Liver (tissue), 3 donors: ENCODE data around the gene RAB11FIP3.

ENCODE experiments used
- EGR1 ChIP-seq, 2 donors: IDR thresholded peaks; 2 replicates each; pipeline ENCODE4 v1.6.1; 2016 to 2018; ENCODE audit warnings: antibody characterized with exemption in 2 of 2, low read depth in 2 of 2
- FOXA1 ChIP-seq: IDR thresholded peaks from 2 replicates; pipeline ENCODE4 v1.6.1; 2016; ENCODE audit warnings: antibody characterized with exemption
- GABPA ChIP-seq, 2 donors: IDR thresholded peaks in 1 of 2; conservative IDR thresholded peaks in 1 of 2; 2 replicates each; pipeline ENCODE4 v1.6.1; 2016; ENCODE audit warnings: antibody characterized with exemption in 2 of 2, mild to moderate bottlenecking in 1 of 2, moderate library complexity in 1 of 2
- HNF4G ChIP-seq: IDR thresholded peaks from 2 replicates; pipeline ENCODE4 v1.6.1; 2016; ENCODE audit warnings: antibody characterized with exemption
- JUND ChIP-seq, 2 donors: IDR thresholded peaks; 2 replicates each; pipeline ENCODE4 v1.6.1; 2016; ENCODE audit warnings: antibody characterized with exemption in 2 of 2
- RAD21 ChIP-seq, 2 donors: IDR thresholded peaks; 2 replicates each; pipeline ENCODE4 v1.6.1; 2016; ENCODE audit warnings: antibody characterized with exemption in 2 of 2, mild to moderate bottlenecking in 2 of 2
- RXRA ChIP-seq, 2 donors: IDR thresholded peaks; 2 replicates each; pipeline ENCODE4 v1.6.1; 2017 to 2018; ENCODE audit warnings: antibody characterized with exemption in 2 of 2, mild to moderate bottlenecking in 1 of 2
- SP1 ChIP-seq: IDR thresholded peaks from 2 replicates; pipeline ENCODE4 v1.6.1; 2018; ENCODE audit warnings: antibody characterized with exemption, mild to moderate bottlenecking
- TAF1 ChIP-seq: conservative IDR thresholded peaks from 2 replicates; pipeline ENCODE4 v1.6.1; 2016; ENCODE audit warnings: antibody characterized with exemption, mild to moderate bottlenecking
- TF ChIP-seq, protein P1 (sequence below): IDR thresholded peaks from 2 replicates; pipeline ENCODE4 v1.6.1; 2016; ENCODE audit warnings: antibody characterized with exemption, mild to moderate bottlenecking
- TF ChIP-seq, protein P2 (sequence below): fragments of 150-350 bp; IDR thresholded peaks from 2 replicates; pipeline ENCODE4 v1.5.1; 2017; ENCODE audit warnings: improper control_type of control experiment, low read depth, low read length; ENCODE audit not compliant: missing input control
- TF ChIP-seq, protein P3 (sequence below): IDR thresholded peaks from 2 replicates; pipeline ENCODE4 v1.6.1; 2016; ENCODE audit warnings: antibody characterized with exemption
- TF ChIP-seq, protein P4 (sequence below): IDR thresholded peaks from 2 replicates; pipeline ENCODE4 v1.6.1; 2016; ENCODE audit warnings: antibody characterized with exemption
- TF ChIP-seq, protein P5 (sequence below): IDR thresholded peaks from 2 replicates; pipeline ENCODE4 v1.6.1; 2016; ENCODE audit warnings: antibody characterized with exemption
- donor health status: healthy.
- donor health status: healthy.

DNA sequence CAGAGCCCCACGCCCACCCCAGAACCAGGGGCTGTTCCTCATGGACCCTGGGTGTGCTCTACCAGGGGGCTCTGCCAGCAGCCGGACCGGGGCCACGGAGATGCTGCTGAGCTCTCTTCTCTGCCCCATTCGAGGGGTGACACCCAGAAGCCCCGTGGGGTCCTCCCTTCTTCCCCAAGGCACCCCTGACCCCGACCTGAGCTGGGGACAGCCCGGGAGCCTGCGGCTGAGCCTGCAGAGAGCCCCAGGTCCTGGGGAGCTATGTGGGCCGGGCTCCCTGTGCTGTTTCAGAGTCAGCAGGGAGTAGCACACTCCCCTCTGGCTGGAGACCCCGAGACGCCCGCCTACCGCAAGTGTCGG lies 133.6 kb downstream of the RAB11FIP3 start:
- TF ChIP-seq, protein P1, sequence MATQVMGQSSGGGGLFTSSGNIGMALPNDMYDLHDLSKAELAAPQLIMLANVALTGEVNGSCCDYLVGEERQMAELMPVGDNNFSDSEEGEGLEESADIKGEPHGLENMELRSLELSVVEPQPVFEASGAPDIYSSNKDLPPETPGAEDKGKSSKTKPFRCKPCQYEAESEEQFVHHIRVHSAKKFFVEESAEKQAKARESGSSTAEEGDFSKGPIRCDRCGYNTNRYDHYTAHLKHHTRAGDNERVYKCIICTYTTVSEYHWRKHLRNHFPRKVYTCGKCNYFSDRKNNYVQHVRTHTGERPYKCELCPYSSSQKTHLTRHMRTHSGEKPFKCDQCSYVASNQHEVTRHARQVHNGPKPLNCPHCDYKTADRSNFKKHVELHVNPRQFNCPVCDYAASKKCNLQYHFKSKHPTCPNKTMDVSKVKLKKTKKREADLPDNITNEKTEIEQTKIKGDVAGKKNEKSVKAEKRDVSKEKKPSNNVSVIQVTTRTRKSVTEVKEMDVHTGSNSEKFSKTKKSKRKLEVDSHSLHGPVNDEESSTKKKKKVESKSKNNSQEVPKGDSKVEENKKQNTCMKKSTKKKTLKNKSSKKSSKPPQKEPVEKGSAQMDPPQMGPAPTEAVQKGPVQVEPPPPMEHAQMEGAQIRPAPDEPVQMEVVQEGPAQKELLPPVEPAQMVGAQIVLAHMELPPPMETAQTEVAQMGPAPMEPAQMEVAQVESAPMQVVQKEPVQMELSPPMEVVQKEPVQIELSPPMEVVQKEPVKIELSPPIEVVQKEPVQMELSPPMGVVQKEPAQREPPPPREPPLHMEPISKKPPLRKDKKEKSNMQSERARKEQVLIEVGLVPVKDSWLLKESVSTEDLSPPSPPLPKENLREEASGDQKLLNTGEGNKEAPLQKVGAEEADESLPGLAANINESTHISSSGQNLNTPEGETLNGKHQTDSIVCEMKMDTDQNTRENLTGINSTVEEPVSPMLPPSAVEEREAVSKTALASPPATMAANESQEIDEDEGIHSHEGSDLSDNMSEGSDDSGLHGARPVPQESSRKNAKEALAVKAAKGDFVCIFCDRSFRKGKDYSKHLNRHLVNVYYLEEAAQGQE: no peak
- TF ChIP-seq, protein P2, sequence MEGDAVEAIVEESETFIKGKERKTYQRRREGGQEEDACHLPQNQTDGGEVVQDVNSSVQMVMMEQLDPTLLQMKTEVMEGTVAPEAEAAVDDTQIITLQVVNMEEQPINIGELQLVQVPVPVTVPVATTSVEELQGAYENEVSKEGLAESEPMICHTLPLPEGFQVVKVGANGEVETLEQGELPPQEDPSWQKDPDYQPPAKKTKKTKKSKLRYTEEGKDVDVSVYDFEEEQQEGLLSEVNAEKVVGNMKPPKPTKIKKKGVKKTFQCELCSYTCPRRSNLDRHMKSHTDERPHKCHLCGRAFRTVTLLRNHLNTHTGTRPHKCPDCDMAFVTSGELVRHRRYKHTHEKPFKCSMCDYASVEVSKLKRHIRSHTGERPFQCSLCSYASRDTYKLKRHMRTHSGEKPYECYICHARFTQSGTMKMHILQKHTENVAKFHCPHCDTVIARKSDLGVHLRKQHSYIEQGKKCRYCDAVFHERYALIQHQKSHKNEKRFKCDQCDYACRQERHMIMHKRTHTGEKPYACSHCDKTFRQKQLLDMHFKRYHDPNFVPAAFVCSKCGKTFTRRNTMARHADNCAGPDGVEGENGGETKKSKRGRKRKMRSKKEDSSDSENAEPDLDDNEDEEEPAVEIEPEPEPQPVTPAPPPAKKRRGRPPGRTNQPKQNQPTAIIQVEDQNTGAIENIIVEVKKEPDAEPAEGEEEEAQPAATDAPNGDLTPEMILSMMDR: no peak
- TF ChIP-seq RXRA (IDR thresholded peaks at IDR 0.05) (no peak), JUND (IDR thresholded peaks at IDR 0.05) (no peak), RAD21 (IDR thresholded peaks at IDR 0.05) (no peak), EGR1 (IDR thresholded peaks at IDR 0.05; ENCODE audit: low read depth in 2 of 2) (no peak), FOXA1 (no peak), GABPA (IDR thresholded peaks at IDR 0.05 in 1 of 2, conservative IDR thresholded peaks at IDR 0.05 in 1 of 2) (no peak), TAF1 (no peak), SP1 (no peak), HNF4G (no peak)
- TF ChIP-seq, protein P3, sequence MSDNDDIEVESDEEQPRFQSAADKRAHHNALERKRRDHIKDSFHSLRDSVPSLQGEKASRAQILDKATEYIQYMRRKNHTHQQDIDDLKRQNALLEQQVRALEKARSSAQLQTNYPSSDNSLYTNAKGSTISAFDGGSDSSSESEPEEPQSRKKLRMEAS: no peak
- TF ChIP-seq, protein P4, sequence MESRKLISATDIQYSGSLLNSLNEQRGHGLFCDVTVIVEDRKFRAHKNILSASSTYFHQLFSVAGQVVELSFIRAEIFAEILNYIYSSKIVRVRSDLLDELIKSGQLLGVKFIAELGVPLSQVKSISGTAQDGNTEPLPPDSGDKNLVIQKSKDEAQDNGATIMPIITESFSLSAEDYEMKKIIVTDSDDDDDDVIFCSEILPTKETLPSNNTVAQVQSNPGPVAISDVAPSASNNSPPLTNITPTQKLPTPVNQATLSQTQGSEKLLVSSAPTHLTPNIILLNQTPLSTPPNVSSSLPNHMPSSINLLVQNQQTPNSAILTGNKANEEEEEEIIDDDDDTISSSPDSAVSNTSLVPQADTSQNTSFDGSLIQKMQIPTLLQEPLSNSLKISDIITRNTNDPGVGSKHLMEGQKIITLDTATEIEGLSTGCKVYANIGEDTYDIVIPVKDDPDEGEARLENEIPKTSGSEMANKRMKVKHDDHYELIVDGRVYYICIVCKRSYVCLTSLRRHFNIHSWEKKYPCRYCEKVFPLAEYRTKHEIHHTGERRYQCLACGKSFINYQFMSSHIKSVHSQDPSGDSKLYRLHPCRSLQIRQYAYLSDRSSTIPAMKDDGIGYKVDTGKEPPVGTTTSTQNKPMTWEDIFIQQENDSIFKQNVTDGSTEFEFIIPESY: no peak
- TF ChIP-seq, protein P5, sequence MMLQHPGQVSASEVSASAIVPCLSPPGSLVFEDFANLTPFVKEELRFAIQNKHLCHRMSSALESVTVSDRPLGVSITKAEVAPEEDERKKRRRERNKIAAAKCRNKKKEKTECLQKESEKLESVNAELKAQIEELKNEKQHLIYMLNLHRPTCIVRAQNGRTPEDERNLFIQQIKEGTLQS: no peak
